ENCODE results near the gene FGD2. TPM values are rescaled to one million over a fixed set of nuclear protein-coding genes. Genes with fewer than 3 reads are reported as not detected.

FGD2 gene
- total RNA-seq, 1 experiment from 2014 or later, result 0.13 TPM

- no peaks in the 10 kb centered on the region for H3K23me2 ChIP-seq (ENCODE audit: insufficient read length, low read depth, low read length, poor library complexity, severe bottlenecking)
- peaks cover 8 to 17% of the 10 kb centered on the region in 2 experiments for H3K4me1 Mint-ChIP-seq
- no peaks in the 10 kb centered on the region for H3K79me1 ChIP-seq (ENCODE audit: insufficient read depth, low read depth, low read length, poor library complexity, severe bottlenecking)
- no peak overlapping the region for H3K27ac ChIP-seq (ENCODE audit: insufficient read length, low read depth, low read length)
- no peak overlapping the region for H2BK20ac ChIP-seq (ENCODE audit: low read depth, low read length, poor library complexity, severe bottlenecking)
- H3K9me3 ChIP-seq (ENCODE audit: control insufficient read depth, low read depth, low read length), result no peaks in the 10 kb centered on the region
- no peak overlapping the region for H3K18ac ChIP-seq (ENCODE audit: insufficient read length, low read depth, low read length)
- H3K56ac ChIP-seq (ENCODE audit: insufficient read length, low read depth, low read length), result no peak overlapping the region
- no peak overlapping the region; a peak in 1 of 5 replicates for H3K4me3 Mint-ChIP-seq
- H3K4me1 ChIP-seq (ENCODE audit: insufficient read depth, low read length), result no peaks in the 10 kb centered on the region
- H3K36me3 Mint-ChIP-seq (ENCODE audit: insufficient read depth in 1 of 3, low read depth in 3 of 3), result no peaks in the 10 kb centered on the region
- no peak overlapping the region for H2AFZ ChIP-seq (ENCODE audit: low read length)
- no CpG with 5 or more reads among the region's 9 CpGs for WGBS (ENCODE audit: extremely low coverage, insufficient read length, low lambda C conversion rate)
- H3K27me3 ChIP-seq (ENCODE audit: insufficient read depth, low read length), result no peaks in the 10 kb centered on the region
- H2AK5ac ChIP-seq (ENCODE audit: insufficient read length, low read length), result no peak overlapping the region
- no peak overlapping the region for H3K23ac ChIP-seq (ENCODE audit: insufficient read length, low read depth, low read length)
- no peak overlapping the region for H3K4me2 ChIP-seq (ENCODE audit: insufficient read depth, insufficient read length, low read length)
- no peak overlapping the region for H4K91ac ChIP-seq (ENCODE audit: insufficient read length, low read depth, low read length)
- H3K9ac ChIP-seq (ENCODE audit: extremely low read depth, insufficient read length, low read length), result no peak overlapping the region
- H3T11ph ChIP-seq (ENCODE audit: low read length), result no peak overlapping the region
- H2BK120ac ChIP-seq (ENCODE audit: low read depth, low read length, poor library complexity, severe bottlenecking), result no peak overlapping the region
- H2BK5ac ChIP-seq (ENCODE audit: insufficient read length, low read length), result no peak overlapping the region
- no peak overlapping the region for H2BK12ac ChIP-seq (ENCODE audit: insufficient read length, low read depth, low read length)
- no peak for TF ChIP-seq CTCF (conservative IDR thresholded peaks at IDR 0.05)
- no peaks in the 10 kb centered on the region for H3K27me3 Mint-ChIP-seq (ENCODE audit: low read depth)
- no peak overlapping the region for H2BK15ac ChIP-seq (ENCODE audit: low read depth, low read length)
- H4K20me1 ChIP-seq (ENCODE audit: control insufficient read depth, insufficient read depth, insufficient read length), result no peaks in the 10 kb centered on the region
- no peaks in the 10 kb centered on the region for H3K9me3 Mint-ChIP-seq
- H3K4ac ChIP-seq (ENCODE audit: low read depth, low read length), result no peak overlapping the region
- no peak overlapping the region for H4K8ac ChIP-seq (replicated peaks; ENCODE audit: insufficient read length, low read depth, low read length)
- no peak overlapping the region for H3K27ac Mint-ChIP-seq
- DNase-seq, result no peak
- no peaks in the 10 kb centered on the region for H3K79me2 ChIP-seq (ENCODE audit: insufficient read depth, low read length)
- no peak overlapping the region for H4K5ac ChIP-seq (ENCODE audit: insufficient read length, low read depth, low read length)
- no peak overlapping the region; the same call in 1 of the 2 replicates for H3K14ac ChIP-seq (ENCODE audit: insufficient read depth, low read length)
These were observed 10.1 kb downstream of the FGD2 start for GRCh38 chr6:37015532-37015931.
